GM21381 (cell line): Measurements from ENCODE around the gene NUTM2B.
"Not testable (repeated sequence)": the region's sequence is repeated elsewhere in the genome, so short reads cannot be mapped to it uniquely, and the experiment has no call there.

Experiments used
- ATAC-seq: cut with Tn5 transposase; IDR thresholded peaks from one replicate; pipeline ENCODE4 v1.9.1; 2021; ENCODE audit warnings: mild to moderate bottlenecking, moderate library complexity; ENCODE audit not compliant: unreplicated experiment

The NUTM2B gene

GRCh38 chr10:79720000-79720399, 17.0 kb downstream of the NUTM2B start:
- ATAC-seq = not testable (repeated sequence)

DNA sequence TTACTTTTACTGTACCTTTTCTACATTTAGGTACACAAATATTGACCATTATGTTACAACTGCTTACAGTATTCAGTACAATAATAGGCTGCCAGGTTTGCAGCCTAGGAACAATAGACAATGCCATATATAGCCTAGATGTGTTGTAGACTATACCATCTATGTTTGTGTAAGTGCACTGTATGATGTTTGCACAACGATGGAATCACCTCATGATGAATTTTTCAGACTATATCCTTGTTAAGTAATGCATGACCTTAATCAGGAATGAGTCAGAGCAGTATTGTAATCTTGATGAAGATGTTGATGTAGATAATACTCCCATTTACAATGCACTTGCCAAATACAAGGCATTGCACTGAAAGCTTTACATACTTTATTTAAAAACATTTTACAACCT, 23.6 kb downstream of the NUTM2B start:
- ATAC-seq = not testable (repeated sequence)

DNA sequence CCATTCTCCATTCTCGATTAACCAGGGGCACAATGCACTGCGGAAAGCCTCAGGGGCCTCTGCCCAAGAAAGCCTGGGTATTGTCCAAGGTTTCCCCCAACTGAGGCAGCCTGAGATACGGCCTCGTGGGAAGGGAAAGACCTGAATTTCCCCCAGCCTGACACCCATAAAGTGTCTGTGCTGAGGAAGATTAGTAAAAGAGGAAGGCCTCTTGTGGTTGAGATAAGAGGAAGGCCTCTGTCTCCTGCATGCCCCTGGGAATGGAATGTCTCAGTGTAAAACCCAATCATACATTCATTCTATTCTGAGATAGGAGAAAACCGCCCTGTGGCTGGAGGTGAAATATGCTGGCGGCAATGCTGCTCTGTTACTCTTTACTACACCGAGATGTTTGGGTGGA, 41.8 kb downstream of the NUTM2B start:
- not testable (repeated sequence) for ATAC-seq

DNA sequence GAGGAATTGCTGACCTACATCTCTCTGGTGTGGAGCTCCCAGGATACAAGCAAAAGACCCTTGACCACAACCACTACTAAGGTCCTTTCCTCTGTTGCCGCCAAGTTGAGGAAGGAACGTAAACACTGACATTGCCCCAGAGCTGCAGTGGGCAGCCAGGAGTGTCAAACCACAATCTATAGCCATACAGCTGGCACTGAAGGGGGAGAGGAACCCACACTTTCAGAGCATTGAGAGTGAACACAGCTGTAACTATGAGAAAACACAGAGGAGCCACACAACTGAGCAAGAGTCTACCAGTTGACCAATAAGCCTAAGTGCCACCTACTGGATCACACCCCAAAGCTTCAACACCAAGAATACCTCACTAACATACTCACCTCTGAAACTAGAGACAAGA, 45.5 kb downstream of the NUTM2B start:
- ATAC-seq = not testable (repeated sequence)

GRCh38 chr10:79753601-79754000, 50.6 kb downstream of the NUTM2B start:
- not testable (repeated sequence) for ATAC-seq

- not testable (repeated sequence) for ATAC-seq
These were observed 55.4 kb downstream of the NUTM2B start for GRCh38 chr10:79758297-79758993.
